ENCODE data around the gene TBCC. TPM values are rescaled to one million over a fixed set of nuclear protein-coding genes. Genes with fewer than 3 reads are reported as not detected.

TBCC gene
- total and polyA plus RNA-seq, 2 of the 13 experiments (the other 11 are each of a cell fraction or from before 2014, with no cell fraction given), result 14.8 to 36.1 TPM

GRCh38 chr6:42771741-42772100 is 25.8 kb upstream of the TBCC start:
- intact Hi-C loops (cut with micrococcal nuclease; ENCODE audit: unreplicated experiment), result no loop called here
- 81% methylated on average over 3 of the region's 3 CpGs for WGBS (ENCODE audit: low lambda C conversion rate)
- ChIA-PET CTCF (ENCODE audit: low intra/inter-chr PET ratio, low total read pairs) (no interaction called here), POLR2A (interaction anchor here (1.5 kb wide), 1 partner anchor 10 kb away, joined by 7 read pairs; the partner anchor contains the start of gene BICRAL)
- no peak overlapping the region for H3K4me2 ChIP-seq (ENCODE audit: low read depth, low read length)
- H3K27me3 ChIP-seq (ENCODE audit: control insufficient read depth in 1 of 2, insufficient read depth in 2 of 2, low read length in 2 of 2), result no peaks in the 10 kb centered on the region
- in situ Hi-C loops (cut with HindIII; ENCODE audit: extremely low pct_ligation_motif_present, low pct_unique_long_range_greater_than_20kb), result no loop called here
- TF ChIP-seq ZC3H4 (CRISPR knock-in tag; IDR thresholded peaks at IDR 0.05; ENCODE audit: borderline replicate concordance) (no peak), ZNF788 (CRISPR knock-in tag; IDR thresholded peaks at IDR 0.05; ENCODE audit: borderline replicate concordance) (no peak), SALL2 (CRISPR knock-in tag; IDR thresholded peaks at IDR 0.05) (no peak), ZNF567 (CRISPR knock-in tag; IDR thresholded peaks at IDR 0.05; ENCODE audit: borderline replicate concordance) (no peak), ATF6 (CRISPR knock-in tag; conservative IDR thresholded peaks at IDR 0.05) (no peak), ZNF276 (CRISPR knock-in tag; IDR thresholded peaks at IDR 0.05; ENCODE audit: low read depth) (no peak), PAX8 (CRISPR knock-in tag; IDR thresholded peaks at IDR 0.05; ENCODE audit: borderline replicate concordance) (no peak), ZNF530 (CRISPR knock-in tag; IDR thresholded peaks at IDR 0.05; ENCODE audit: low read depth) (no peak), EP300 (IDR thresholded peaks at IDR 0.05; ENCODE audit: low read depth in 2 of 2, low read length in 2 of 2) (no peak), EP300 (CRISPR knock-in tag; IDR thresholded peaks at IDR 0.05; ENCODE audit: borderline replicate concordance) (no peak), IRF9 (CRISPR knock-in tag; IDR thresholded peaks at IDR 0.05; ENCODE audit: borderline replicate concordance) (no peak), ZNF414 (CRISPR knock-in tag; IDR thresholded peaks at IDR 0.05) (no peak), MIER3 (CRISPR knock-in tag; IDR thresholded peaks at IDR 0.05; ENCODE audit: borderline replicate concordance) (no peak), TEAD2 (CRISPR knock-in tag; IDR thresholded peaks at IDR 0.05) (no peak), ZNF263 (CRISPR knock-in tag; IDR thresholded peaks at IDR 0.05) (no peak), ARNT (IDR thresholded peaks at IDR 0.05) (no peak), ZNF225 (CRISPR knock-in tag; IDR thresholded peaks at IDR 0.05) (no peak)
- no peaks in the 10 kb centered on the region for H3K36me3 ChIP-seq (replicated peaks in 1 of 2; ENCODE audit: control insufficient read depth in 1 of 2, insufficient read depth in 2 of 2, low read length in 2 of 2)
- no TSS peak for BruUV-seq (replicated peaks)
- H3K4me3 ChIP-seq (replicated peaks in 1 of 3; ENCODE audit: insufficient read depth in 1 of 3, low read depth in 2 of 3, low read length in 3 of 3), result no peak overlapping the region
- ATAC-seq (no peak), DNase-seq (ENCODE audit: low spot score) (no peak), FAIRE-seq (no peak)
- no peaks in the 10 kb centered on the region for H3K4me1 ChIP-seq (ENCODE audit: insufficient read depth, low read length)
- no peaks in the 10 kb centered on the region for H3K9me3 ChIP-seq (ENCODE audit: low read length)
- H3K27ac ChIP-seq (ENCODE audit: extremely low read length, insufficient read depth, low read length), result no peak overlapping the region
- H4K20me1 ChIP-seq (ENCODE audit: insufficient read depth, low read length), result no peaks in the 10 kb centered on the region
- H3K79me2 ChIP-seq (ENCODE audit: insufficient read depth, low read length), result no peaks in the 10 kb centered on the region
- no peak overlapping the region for H3K9ac ChIP-seq (ENCODE audit: insufficient read depth, low read depth, low read length)
- no peak overlapping the region for H2AFZ ChIP-seq (ENCODE audit: low read length)
